Stomach smooth muscle (tissue), 2 donors: ENCODE data around the gene GABPB1.

ENCODE experiments used
- H3K27ac ChIP-seq: one replicate; pipeline ENCODE4 v1.7.0; 2013; ENCODE audit warnings: mild to moderate bottlenecking, low read length, inconsistent platforms
- H3K27me3 ChIP-seq, 2 donors: one replicate each; pipeline ENCODE4 v1.7.0; 2013; ENCODE audit warnings: low read length in 2 of 2; ENCODE audit not compliant: insufficient read depth in 2 of 2, control insufficient read depth in 1 of 2
- H3K36me3 ChIP-seq, 2 donors: one replicate each; pipeline ENCODE4 v1.7.0; 2013; ENCODE audit warnings: low read length in 2 of 2; ENCODE audit not compliant: control insufficient read depth in 2 of 2, insufficient read depth in 2 of 2
- H3K4me1 ChIP-seq: one replicate; pipeline ENCODE4 v1.7.0; 2013; ENCODE audit warnings: low read length; ENCODE audit not compliant: control insufficient read depth, insufficient read depth
- H3K4me3 ChIP-seq, 2 donors: one replicate each; pipeline ENCODE4 v1.7.0; 2013; ENCODE audit warnings: low read length in 2 of 2
- H3K9ac ChIP-seq, 2 donors: one replicate each; pipeline ENCODE4 v1.7.0; 2013; ENCODE audit warnings: low read length in 2 of 2, mild to moderate bottlenecking in 1 of 2
- H3K9me3 ChIP-seq, 2 donors: one replicate each; pipeline ENCODE4 v1.7.0; 2013; ENCODE audit warnings: low read length in 2 of 2; ENCODE audit not compliant: control insufficient read depth in 2 of 2
- donor health status: healthy.
- donor health status: Pancreatic carcinoma.

The GABPB1 gene

DNA sequence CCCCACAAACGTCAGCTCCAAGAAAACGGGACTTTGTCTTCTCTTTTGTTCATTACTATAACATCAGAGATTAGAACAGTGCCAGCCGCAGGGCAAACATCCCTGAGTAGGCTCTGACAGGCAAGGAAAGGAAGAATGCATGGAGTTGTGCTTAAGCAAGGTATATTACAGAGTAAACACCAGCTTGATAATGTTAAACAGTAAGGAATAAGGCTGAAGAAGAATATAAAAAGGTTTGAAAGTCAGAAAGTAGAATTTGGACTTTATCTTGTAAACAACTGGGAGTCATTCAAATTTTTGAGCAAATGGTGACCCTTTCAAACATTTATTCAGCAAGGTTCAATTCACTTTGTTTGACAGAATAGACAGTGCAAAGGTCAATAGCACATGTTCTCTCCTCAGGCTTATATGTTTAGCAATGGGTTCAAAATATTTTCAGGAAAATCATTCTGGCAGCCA is 11.0 kb downstream of the GABPB1 start:
- Histone ChIP-seq H3K27me3 (no peaks in the 10 kb centered on the region), H3K4me1 (no peaks in the 10 kb centered on the region), H3K9me3 (no peaks in the 10 kb centered on the region), H3K27ac (no peak overlapping the region), H3K4me3 (no peak overlapping the region), H3K9ac (no peak overlapping the region), H3K36me3 (no peaks in the 10 kb centered on the region)

DNA sequence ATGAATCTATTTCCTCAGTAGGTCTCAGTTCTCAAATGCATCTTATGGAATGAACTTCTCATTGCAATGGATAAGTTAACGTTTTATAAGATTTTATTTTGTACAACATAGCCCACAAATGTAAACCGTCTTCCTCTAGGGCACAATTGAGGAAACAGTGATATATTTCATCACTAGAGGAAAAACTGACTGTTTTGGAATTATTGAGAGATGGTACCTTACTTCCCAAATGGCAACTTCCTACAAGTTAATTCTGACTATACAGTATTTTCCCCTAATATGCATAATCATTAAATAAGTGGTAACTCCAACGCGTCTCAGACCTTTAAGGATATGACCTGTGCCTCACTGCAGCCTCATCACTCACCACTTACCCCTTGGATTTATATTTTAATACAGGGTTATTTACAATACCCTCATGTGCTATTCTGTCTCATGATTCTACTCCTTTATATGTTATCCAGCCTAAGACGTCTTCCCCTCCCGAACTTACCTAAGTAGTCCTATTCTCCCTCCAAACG is 13.3 kb downstream of the GABPB1 start:
- Histone ChIP-seq H3K9me3 (no peaks in the 10 kb centered on the region), H3K4me1 (no peaks in the 10 kb centered on the region), H3K36me3 (no peaks in the 10 kb centered on the region), H3K4me3 (no peak overlapping the region), H3K27ac (no peak overlapping the region), H3K9ac (no peak overlapping the region), H3K27me3 (no peaks in the 10 kb centered on the region)

DNA sequence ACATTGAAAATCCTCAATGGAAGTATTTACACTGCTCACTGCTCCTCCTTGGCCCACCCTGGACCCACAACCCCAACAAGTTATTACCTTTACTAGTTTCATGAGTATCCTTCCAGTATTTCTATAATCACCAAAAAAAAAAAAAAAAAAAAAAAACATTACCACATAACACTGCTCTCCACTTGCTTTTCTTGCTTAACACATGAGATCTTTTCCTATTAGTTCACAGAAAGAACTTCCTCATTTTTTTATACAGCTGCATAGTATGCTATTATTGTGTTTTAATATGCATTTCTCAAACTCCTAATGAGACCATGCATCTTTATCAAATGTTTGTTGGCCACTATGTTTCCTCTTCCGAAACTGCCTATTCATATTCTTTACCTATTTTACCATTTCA is 14.6 kb downstream of the GABPB1 start:
- Histone ChIP-seq H3K9me3 (no peaks in the 10 kb centered on the region), H3K27ac (no peak overlapping the region), H3K9ac (no peak overlapping the region), H3K27me3 (no peaks in the 10 kb centered on the region), H3K4me3 (no peak overlapping the region), H3K36me3 (no peaks in the 10 kb centered on the region), H3K4me1 (no peaks in the 10 kb centered on the region)

DNA sequence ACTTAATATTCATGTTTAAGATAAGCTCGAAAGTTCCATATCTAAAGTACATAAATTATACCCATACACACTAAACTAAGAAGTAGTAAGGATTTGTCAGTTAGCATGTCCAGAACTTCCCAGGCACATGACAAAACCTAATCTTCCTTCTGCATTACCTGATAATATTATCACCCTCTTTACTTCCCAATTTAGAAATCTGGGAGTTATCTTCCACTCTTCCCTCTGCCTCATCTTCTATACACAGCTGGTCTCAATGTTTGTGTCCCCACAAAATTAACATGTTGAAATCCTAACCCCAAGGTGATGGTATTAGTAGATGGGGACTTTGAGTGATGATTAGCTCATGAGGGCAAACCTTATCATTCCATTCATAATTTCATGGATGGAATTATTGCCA is 15.3 kb downstream of the GABPB1 start:
- no peak overlapping the region for H3K4me3 ChIP-seq
- H3K27me3 ChIP-seq = no peaks in the 10 kb centered on the region
- H3K9ac ChIP-seq = no peak overlapping the region
- no peak overlapping the region for H3K27ac ChIP-seq
- H3K9me3 ChIP-seq = no peaks in the 10 kb centered on the region
- no peaks in the 10 kb centered on the region for H3K4me1 ChIP-seq
- H3K36me3 ChIP-seq = no peaks in the 10 kb centered on the region

DNA sequence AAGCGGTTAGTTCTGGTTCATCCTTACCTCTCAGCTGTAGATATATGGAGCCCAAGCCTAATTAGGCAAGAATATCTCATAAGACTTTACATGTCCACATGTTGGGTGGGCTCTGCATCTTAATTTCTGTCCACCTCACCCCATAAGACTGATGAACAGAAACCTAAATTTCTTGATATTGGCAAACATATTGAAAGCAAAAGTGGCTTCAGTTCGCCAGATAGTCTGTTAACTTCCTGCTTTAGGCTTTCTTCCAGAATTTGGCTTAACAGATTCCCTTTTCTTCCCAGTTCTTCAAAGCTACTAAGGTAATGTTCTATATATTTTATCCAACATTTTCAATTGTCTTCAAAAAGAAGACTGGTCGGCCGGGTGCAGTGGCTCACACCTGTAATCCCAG is 19.7 kb downstream of the GABPB1 start:
- Histone ChIP-seq H3K9me3 (no peaks in the 10 kb centered on the region), H3K9ac (no peak overlapping the region), H3K4me1 (no peaks in the 10 kb centered on the region), H3K36me3 (no peaks in the 10 kb centered on the region), H3K4me3 (no peak overlapping the region), H3K27me3 (no peaks in the 10 kb centered on the region), H3K27ac (no peak overlapping the region)

DNA sequence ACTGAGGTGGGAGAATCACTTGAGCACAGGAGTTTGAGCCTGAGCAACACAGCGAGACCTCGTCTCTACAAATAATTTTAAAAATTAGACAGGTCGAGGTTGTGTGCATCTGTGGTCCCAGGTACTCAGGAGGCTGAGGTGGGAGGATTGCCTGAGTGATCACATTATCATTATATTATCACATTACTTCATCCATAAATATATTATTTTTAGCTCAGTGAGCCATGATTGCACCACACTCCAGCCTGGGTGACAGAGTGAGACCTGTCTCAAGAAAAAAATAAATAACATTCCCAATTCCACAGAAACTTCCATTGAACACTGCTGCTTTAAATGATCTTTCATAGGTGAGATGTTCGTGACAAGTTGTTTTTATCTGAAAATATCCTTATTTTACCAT is 21.8 kb downstream of the GABPB1 start:
- no peak overlapping the region for H3K27ac ChIP-seq
- no peaks in the 10 kb centered on the region for H3K4me1 ChIP-seq
- no peaks in the 10 kb centered on the region for H3K9me3 ChIP-seq
- no peaks in the 10 kb centered on the region for H3K36me3 ChIP-seq
- no peaks in the 10 kb centered on the region for H3K27me3 ChIP-seq
- H3K9ac ChIP-seq = no peak overlapping the region
- H3K4me3 ChIP-seq = no peak overlapping the region

DNA sequence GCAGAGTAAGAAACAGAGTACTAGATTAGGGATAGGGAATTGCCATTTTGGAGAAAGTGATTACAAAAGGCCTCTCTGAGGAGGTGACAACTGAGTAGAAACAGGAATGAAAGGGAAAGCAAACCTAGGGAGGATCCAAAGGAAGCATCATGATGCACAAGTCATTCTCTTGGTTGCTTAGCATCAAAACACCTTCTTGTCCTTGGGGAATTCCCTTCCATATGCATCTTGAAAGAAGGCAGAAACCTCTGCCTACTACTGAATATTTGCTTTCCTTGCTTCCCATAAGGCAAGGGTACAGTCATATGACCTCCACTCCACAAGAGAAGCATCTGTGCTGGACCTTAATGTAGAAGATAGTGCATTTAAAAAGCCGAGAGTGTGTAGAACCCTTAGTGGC is 24.1 kb downstream of the GABPB1 start:
- H3K4me1 ChIP-seq = no peaks in the 10 kb centered on the region
- H3K27me3 ChIP-seq = no peaks in the 10 kb centered on the region
- no peaks in the 10 kb centered on the region for H3K36me3 ChIP-seq

DNA sequence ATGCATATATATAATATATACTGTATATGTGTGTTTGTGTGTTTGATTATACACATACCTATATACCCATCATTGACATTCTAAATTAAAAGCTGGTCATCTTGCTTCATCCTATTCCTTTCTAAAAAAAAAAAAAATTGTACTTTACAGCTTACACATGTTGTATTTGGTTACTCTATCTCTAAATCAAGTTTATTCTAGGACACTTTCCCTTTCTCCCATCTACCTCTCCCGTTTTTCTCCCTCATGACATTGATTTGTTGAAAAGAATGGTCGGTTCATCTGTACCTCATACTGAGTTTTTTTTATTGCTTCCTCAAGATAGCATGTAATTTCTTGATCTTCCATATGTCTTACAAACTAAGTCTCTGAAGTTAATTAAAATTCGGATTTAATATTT is 26.9 kb downstream of the GABPB1 start:
- Histone ChIP-seq H3K27me3 (no peaks in the 10 kb centered on the region), H3K9ac (no peak overlapping the region), H3K4me1 (no peaks in the 10 kb centered on the region), H3K4me3 (no peak overlapping the region), H3K36me3 (no peaks in the 10 kb centered on the region), H3K27ac (no peak overlapping the region), H3K9me3 (no peaks in the 10 kb centered on the region)

More for the DNA sequence above, 24.1 kb downstream of the GABPB1 start:
- H3K27ac ChIP-seq = no peak overlapping the region
- no peak overlapping the region for H3K4me3 ChIP-seq
- H3K9me3 ChIP-seq = no peaks in the 10 kb centered on the region
- no peak overlapping the region for H3K9ac ChIP-seq

DNA sequence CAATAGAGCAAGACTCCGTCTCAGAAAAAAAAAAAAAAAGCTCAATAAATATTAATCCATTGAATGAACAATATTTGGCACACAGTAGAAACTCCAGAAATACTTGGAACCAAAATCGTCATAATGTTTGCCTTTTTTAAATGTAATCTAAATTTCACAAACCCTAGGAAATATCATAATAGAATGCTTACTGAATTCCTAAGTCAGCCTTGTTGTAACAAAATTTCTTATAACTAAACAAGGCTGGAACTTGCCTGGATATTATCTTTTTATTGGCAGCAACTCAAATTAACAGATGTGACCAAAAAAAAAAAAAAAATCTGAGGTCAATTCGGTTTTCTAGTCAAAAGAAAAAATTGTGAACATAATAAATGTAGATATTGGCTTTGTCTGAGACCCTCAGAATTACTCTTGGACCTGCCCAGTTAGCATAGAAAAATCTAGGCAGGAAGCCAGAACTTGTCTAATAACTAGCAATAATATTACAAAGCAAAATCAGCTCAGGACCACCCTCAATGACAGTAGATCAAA is 33.3 kb downstream of the GABPB1 start:
- Histone ChIP-seq H3K36me3 (no peaks in the 10 kb centered on the region), H3K9ac (no peak overlapping the region), H3K27ac (no peak overlapping the region), H3K27me3 (no peaks in the 10 kb centered on the region), H3K4me3 (no peak overlapping the region), H3K4me1 (no peaks in the 10 kb centered on the region), H3K9me3 (no peaks in the 10 kb centered on the region)

DNA sequence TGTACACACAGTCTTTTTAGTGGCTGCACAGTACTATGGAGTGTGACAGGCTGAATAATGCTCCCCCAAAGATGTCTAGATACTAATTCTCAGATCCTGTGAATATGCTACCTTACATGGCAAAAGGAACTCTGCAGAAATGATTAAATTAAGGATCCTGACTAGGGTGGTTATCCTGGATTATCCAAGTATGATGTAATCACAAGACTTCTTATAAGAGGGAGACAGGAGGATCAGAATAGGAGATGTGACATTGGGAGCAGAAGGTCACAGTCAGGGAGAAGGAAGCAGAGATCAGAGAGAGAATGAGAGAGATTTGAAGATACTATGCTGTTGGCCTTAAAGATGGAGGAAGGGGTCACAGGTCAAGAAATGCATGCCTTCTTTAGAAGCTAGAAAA is 34.5 kb downstream of the GABPB1 start:
- no peaks in the 10 kb centered on the region for H3K9me3 ChIP-seq
- H3K9ac ChIP-seq = no peak overlapping the region

DNA sequence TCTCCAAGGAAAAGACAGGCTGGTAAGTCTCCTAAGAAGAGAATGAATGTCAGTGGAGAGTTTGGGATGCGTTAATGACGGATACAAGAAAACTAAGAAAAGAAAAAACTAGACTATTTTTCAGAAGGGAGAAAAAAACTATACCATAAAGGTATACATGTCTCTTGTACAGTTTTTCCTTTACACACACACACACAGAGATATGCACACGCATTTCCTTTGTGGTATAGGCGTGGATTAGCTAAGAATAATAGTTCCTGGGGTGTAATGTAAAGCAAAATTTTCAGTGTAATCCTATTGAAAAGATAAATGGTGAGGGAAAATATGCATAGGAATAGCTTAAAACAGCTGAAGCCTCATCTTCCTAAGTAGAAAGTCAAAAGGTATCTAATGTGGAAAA is 36.3 kb downstream of the GABPB1 start:
- H3K9ac ChIP-seq = no peak overlapping the region
- H3K27me3 ChIP-seq = no peaks in the 10 kb centered on the region
- no peak overlapping the region for H3K27ac ChIP-seq
- no peaks in the 10 kb centered on the region for H3K36me3 ChIP-seq
- no peak overlapping the region for H3K4me3 ChIP-seq
- no peaks in the 10 kb centered on the region for H3K9me3 ChIP-seq
- no peaks in the 10 kb centered on the region for H3K4me1 ChIP-seq

More for the DNA sequence above, 34.5 kb downstream of the GABPB1 start:
- Histone ChIP-seq H3K36me3 (no peaks in the 10 kb centered on the region), H3K27me3 (no peaks in the 10 kb centered on the region), H3K27ac (no peak overlapping the region), H3K4me3 (no peak overlapping the region), H3K4me1 (no peaks in the 10 kb centered on the region)
